Duodenal mucosa (tissue), 2 donors: ENCODE results near the gene CYB5R2.
"Not testable (repeated sequence)": the region's sequence is repeated elsewhere in the genome, so short reads cannot be mapped to it uniquely, and the experiment has no call there.

Experiments
- H3K27ac ChIP-seq: one replicate; pipeline ENCODE4 v1.7.0; 2013; ENCODE audit warnings: low read depth, low read length
- H3K27me3 ChIP-seq, 2 donors: one replicate each; pipeline ENCODE4 v1.7.0; 2013; ENCODE audit warnings: low read length in 2 of 2, control low read depth in 1 of 2; ENCODE audit not compliant: insufficient read depth in 2 of 2, control insufficient read depth in 1 of 2
- H3K36me3 ChIP-seq, 2 donors: one replicate each; pipeline ENCODE4 v1.7.0; 2013; ENCODE audit warnings: low read length in 2 of 2, control low read depth in 1 of 2; ENCODE audit not compliant: insufficient read depth in 2 of 2, control insufficient read depth in 1 of 2
- H3K4me1 ChIP-seq, 2 donors: one replicate each; pipeline ENCODE4 v1.7.0; 2013; ENCODE audit warnings: low read length in 2 of 2, control low read depth in 1 of 2; ENCODE audit not compliant: insufficient read depth in 2 of 2, control insufficient read depth in 1 of 2
- H3K4me3 ChIP-seq, 2 donors: one replicate each; pipeline ENCODE4 v1.7.0; 2013; ENCODE audit warnings: low read length in 2 of 2, low read depth in 1 of 2
- H3K9ac ChIP-seq, 2 donors: one replicate each; pipeline ENCODE4 v1.7.0; 2013; ENCODE audit warnings: low read length in 2 of 2, low read depth in 1 of 2
- H3K9me3 ChIP-seq, 2 donors: one replicate each; pipeline ENCODE4 v1.7.0; 2013; ENCODE audit warnings: low read length in 2 of 2, control low read depth in 1 of 2; ENCODE audit not compliant: control insufficient read depth in 1 of 2

Gene CYB5R2

DNA sequence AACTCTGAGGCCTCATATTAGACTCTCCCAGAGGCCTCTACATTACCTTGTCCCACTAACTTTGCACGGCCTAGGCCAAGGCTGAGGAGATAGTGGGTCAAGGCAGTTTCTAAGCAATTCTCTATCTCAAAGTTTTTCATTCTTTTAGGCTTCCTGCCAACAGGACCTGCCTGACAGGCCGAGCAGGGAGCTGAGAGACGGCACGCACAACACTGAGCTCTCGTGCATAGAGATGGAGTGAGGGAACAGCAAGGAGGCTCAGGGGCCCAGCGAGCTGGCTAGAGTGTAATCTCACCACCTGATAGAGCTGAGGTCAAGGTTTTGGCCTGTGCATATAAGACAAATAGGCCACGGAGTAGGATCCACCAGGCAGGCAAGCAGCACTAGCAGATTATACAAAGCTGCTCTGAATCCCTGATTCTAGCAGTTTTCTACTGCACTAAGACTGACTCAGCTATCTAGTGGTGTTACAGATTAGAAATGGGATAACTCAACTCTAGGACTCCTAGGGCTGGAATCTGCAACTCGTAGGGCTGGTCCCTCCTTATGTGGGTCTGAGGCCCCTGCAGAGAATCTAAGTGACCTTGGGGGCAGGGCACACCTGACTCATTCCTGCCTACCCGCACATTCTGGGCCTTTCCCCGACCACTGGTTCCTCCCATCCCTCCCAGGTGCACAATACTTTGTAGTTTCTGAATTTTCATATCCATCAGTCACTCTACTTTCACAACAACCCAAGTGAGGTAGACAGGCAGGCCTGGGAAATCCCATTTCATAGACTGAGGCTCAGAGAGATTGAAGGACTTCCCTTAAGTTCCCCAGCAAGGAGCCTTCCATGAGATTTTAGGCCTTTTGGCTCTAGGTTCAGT lies 1.7 kb downstream of the CYB5R2 start:
- Histone ChIP-seq H3K27ac (no peak overlapping the region), H3K9ac (no peak overlapping the region), H3K27me3 (peaks cover 3 to 13% of the 10 kb centered on the region in 2 donors), H3K4me3 (no peak overlapping the region), H3K36me3 (peaks cover 11 to 14% of the 10 kb centered on the region in 2 donors), H3K9me3 (no peaks in the 10 kb centered on the region), H3K4me1 (peaks cover 13 to 15% of the 10 kb centered on the region in 2 donors)

DNA sequence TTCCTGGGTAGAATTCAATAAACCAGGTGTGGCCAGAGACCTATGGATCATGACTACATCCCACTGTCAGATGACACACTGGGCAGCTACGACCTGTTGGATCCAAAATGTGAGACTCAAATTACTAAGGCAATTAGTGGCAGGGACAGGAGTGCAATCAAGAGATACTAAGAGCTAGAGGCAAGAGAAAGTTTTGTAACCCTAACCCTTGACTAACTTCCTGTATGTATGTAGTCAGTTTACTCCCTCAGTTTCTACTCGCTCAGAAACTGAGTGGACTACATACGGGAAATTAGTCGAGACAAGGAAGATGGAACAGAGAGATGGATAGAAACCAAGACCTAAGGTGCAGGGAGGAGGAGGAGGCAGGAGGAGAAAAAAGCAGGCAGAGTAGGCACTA lies 2.7 kb downstream of the CYB5R2 start:
- H3K9ac ChIP-seq, result no peak overlapping the region
- H3K27ac ChIP-seq, result no peak overlapping the region
- H3K4me1 ChIP-seq, result peaks cover 14 to 15% of the 10 kb centered on the region in 2 donors
- H3K27me3 ChIP-seq, result peaks cover 3 to 13% of the 10 kb centered on the region in 2 donors
- no peaks in the 10 kb centered on the region for H3K9me3 ChIP-seq
- peaks cover 11 to 20% of the 10 kb centered on the region in 2 donors for H3K36me3 ChIP-seq
- H3K4me3 ChIP-seq, result no peak overlapping the region

DNA sequence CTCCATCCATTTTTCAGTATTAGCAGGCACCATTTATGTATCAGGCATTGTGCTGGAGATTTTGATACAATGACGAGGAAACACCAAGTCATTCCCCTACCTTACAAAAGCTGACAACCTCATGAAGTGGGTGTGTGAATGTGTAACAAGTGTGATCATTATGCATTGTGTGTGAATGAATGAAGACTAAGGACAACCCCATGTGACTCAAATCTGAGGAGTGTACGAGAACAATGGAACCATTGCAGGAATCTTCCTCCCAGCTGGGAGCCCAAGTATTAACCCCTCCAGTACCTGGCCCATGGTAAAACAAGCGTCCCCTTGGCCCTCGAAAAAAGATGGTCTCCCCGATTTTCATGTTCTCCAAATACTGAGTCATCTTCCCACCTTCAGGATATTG lies 4.4 kb downstream of the CYB5R2 start:
- Histone ChIP-seq H3K36me3 (peaks cover 11 to 27% of the 10 kb centered on the region in 2 donors), H3K4me3 (no peak overlapping the region), H3K4me1 (peaks cover 10 to 17% of the 10 kb centered on the region in 2 donors), H3K9ac (no peak overlapping the region), H3K27me3 (peaks cover 3 to 6% of the 10 kb centered on the region in 2 donors), H3K27ac (no peak overlapping the region), H3K9me3 (no peaks in the 10 kb centered on the region)

DNA sequence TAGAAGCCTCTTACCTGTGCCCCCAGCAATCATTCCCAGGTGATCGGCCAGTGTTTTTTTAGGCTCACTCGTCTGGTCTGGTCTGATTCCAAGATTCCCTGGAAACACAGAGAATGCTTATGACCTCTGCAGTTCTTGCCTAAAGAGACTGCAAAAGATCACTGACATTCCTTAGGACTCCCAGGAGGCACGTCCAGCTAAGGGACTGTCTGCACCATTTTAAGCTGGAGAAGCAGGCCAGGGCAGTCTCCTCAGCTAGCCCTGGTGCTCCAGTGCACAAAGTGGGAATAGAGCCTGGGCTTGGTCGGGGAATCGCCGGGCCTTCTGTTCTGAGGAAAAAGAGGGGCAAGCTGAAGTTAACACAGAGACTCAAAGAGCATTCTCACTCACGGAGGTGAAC lies 4.8 kb downstream of the CYB5R2 start:
- Histone ChIP-seq H3K27ac (no peak overlapping the region), H3K4me3 (no peak overlapping the region), H3K9me3 (no peaks in the 10 kb centered on the region), H3K4me1 (peaks cover 9 to 17% of the 10 kb centered on the region in 2 donors), H3K36me3 (peaks cover 11 to 27% of the 10 kb centered on the region in 2 donors), H3K27me3 (peaks cover 3 to 6% of the 10 kb centered on the region in 2 donors), H3K9ac (no peak overlapping the region)

DNA sequence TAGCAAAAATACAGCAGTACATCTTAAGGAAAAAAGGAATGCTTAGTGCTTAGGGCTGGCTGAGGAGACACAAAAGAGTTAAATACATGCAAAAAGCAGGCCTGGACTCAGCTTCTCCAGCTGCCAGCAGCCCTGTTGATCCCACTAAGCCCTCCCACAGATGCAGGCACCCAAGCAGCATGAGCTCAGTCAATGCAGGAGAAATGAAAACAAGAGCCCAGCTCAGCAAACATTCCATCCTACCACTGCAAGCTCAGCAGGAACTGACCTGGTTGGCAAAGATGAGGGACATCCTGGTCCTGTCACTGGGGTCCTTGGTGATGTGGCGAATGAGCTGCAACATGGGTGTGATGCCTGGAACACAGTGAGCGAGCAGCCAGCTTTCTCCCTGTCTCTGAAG lies 5.8 kb downstream of the CYB5R2 start:
- peaks cover 11 to 27% of the 10 kb centered on the region in 2 donors for H3K36me3 ChIP-seq
- H3K9ac ChIP-seq, result no peak overlapping the region
- no peak overlapping the region for H3K27ac ChIP-seq
- H3K9me3 ChIP-seq, result no peaks in the 10 kb centered on the region
- peaks cover under 1 to 11% of the 10 kb centered on the region in 2 donors for H3K4me1 ChIP-seq
- H3K27me3 ChIP-seq, result no peaks in the 10 kb centered on the region
- no peak overlapping the region for H3K4me3 ChIP-seq

DNA sequence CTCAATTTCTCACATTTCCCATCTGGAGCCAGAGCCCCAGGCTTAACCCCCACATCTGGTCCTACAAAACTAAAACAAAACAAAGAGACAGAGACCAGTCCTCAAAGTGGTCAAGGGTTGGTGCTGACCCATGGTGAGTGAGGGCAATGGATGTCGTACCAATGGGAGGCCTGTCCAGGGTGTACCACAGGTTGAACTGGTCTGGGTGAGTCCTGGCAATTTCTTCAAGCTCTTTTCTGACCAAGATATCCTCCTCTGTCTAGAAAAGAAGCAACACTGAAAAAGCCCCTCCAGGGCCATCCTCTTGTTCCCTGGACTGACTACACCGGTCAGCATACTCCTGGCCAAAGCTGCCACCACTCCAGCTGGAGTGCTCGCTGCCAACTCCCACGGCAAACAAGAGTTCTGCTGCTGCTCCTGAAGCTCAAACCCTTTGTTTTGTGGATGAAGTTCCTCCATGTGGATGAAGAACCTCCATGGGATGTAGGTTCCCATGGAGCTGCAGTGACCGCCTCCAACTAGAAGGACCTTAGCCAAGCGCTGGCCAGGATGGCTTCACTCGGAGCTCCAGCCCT lies 6.9 kb downstream of the CYB5R2 start:
- no peak overlapping the region for H3K4me3 ChIP-seq

DNA sequence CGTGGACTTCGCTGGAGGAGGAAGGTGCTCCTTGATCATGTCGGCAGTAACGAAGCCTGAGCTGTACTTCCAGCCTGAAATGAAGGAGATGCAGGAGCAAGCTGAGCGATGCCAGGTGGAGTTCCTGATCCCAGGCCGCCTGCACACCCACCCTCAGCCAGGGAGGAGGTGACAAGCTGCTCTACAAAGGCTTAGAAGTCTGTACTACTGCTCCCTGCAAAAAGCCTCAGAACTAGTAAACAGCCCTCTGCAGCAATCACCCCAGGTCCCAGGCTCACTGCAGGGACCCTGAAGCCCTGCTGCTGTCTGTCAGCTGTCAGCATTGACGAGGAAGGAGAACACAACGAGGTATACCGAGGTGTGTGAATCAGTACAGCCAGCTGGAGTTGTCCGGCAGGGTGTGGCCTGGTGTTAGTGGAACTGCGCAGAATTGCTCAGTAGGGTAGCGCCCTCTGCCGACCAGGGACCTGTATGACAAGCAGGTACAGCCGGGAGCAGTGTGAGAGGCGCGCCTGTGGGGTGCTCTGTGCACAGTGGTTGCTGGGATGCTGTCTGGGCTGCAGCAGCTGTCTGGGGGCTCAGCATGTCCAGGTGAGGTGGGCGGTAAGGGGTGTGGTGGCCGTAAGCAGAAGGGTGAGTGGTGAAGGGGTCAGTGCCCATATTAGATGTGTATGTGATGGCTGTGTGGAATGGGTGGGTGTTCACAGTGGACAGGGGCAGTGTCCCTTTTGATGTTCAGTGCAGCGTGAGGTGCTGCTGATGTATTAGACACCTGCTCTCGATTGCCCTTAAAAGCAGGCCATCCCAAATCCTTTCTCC lies 7.6 kb downstream of the CYB5R2 start:
- Histone ChIP-seq H3K27ac (no peak overlapping the region), H3K9ac (peak overlapping the region in 1 of 2 donors; percentile 30), H3K36me3 (peaks cover 11 to 27% of the 10 kb centered on the region in 2 donors), H3K9me3 (no peaks in the 10 kb centered on the region), H3K4me1 (peaks cover 0 to 4% of the 10 kb centered on the region in 2 donors), H3K27me3 (no peaks in the 10 kb centered on the region), H3K4me3 (no peak overlapping the region)

More for the DNA sequence above, 6.9 kb downstream of the CYB5R2 start:
- H3K9ac ChIP-seq, result no peak overlapping the region
- no peaks in the 10 kb centered on the region for H3K9me3 ChIP-seq
- H3K27ac ChIP-seq, result no peak overlapping the region
- H3K27me3 ChIP-seq, result no peaks in the 10 kb centered on the region
- H3K4me1 ChIP-seq, result peaks cover 0 to 5% of the 10 kb centered on the region in 2 donors
- H3K36me3 ChIP-seq, result peaks cover 11 to 27% of the 10 kb centered on the region in 2 donors

DNA sequence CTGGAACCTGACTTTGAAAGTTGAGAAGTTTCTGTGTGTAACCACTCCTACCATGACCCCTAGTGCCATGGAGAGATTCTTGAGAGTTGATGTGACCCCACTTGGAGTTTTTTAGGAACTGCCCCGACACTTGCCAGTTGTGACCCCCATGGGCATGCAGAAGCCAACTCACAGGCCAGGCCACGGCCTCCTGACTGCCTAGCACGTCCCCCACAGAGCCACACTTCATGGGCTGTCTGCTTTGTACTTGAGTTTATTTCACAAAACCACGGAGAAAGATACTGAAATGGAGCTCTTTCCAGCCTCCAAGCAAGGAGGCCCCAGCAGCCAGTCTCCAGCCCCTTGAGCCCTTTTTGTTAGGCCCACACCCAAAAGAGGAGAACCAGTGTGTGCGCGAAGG lies 8.4 kb downstream of the CYB5R2 start:
- Histone ChIP-seq H3K27me3 (no peaks in the 10 kb centered on the region), H3K36me3 (peaks cover 11 to 27% of the 10 kb centered on the region in 2 donors), H3K9me3 (no peaks in the 10 kb centered on the region), H3K4me1 (peaks cover 0 to 4% of the 10 kb centered on the region in 2 donors), H3K27ac (no peak overlapping the region), H3K4me3 (no peak overlapping the region), H3K9ac (no peak overlapping the region)

DNA sequence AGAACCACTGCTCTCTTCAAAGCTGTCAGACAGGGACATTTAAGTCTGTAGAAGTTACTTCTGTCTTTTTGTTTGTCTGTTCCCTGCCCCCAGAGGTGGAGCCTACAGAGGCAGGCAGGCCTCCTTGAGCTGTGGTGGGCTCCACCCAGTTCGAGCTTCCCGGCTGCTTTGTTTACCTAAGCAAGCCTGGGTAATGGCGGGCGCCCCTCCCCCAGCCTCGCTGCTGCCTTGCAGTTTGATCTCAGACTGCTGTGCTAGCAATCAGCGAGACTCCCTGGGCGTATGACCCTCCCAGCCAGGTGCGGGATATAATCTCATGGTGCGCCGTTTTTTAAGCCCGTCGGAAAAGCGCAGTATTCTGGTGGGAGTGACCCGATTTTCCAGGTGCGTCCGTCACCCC lies 9.8 kb downstream of the CYB5R2 start:
- H3K27me3 ChIP-seq, H3K4me3 ChIP-seq, H3K27ac ChIP-seq, H3K4me1 ChIP-seq, H3K9me3 ChIP-seq, H3K9ac ChIP-seq: not testable (repeated sequence)
- peaks cover 11 to 22% of the 10 kb centered on the region in 2 donors for H3K36me3 ChIP-seq
